Spleen (tissue), 11 donors: Measurements from ENCODE around the gene IFI35. TPM values are rescaled to one million over a fixed set of nuclear protein-coding genes. Genes with fewer than 3 reads are reported as not detected.

ENCODE experiments used
- DNase-seq: peaks from one replicate; pipeline ENCODE4 v3.0.0-alpha.2; 2020
- H3K27ac ChIP-seq, 8 donors: fragments of 200-600 bp; sonication (generic) in 7 of 8; 1 replicate in 4 of 8; 2 replicates in 4 of 8; pipeline versions ENCODE4 v1.5.0 to v1.8.0; 2016 to 2021; ENCODE audit warnings: inconsistent platforms in 4 of 8, mild to moderate bottlenecking in 4 of 8, moderate library complexity in 1 of 8
- H3K27me3 ChIP-seq, 7 donors: fragments of 200-600 bp; sonication (generic) in 6 of 7; replicated peaks in 1 of 7; 1 replicate in 4 of 7; 2 replicates in 3 of 7; pipeline versions ENCODE4 v1.5.0 to v1.8.0; 2016 to 2021; ENCODE audit warnings: inconsistent platforms in 3 of 7, mild to moderate bottlenecking in 1 of 7
- H3K36me3 ChIP-seq, 6 donors: fragments of 200-600 bp; sonication (generic) in 5 of 6; 1 replicate in 4 of 6; 2 replicates in 2 of 6; pipeline versions ENCODE4 v1.5.0 to v1.8.0; 2016 to 2021; ENCODE audit warnings: inconsistent platforms in 2 of 6
- H3K4me1 ChIP-seq, 6 donors: fragments of 200-600 bp; sonication (generic) in 5 of 6; 1 replicate in 3 of 6; 2 replicates in 3 of 6; pipeline versions ENCODE4 v1.5.0 to v1.8.0; 2016 to 2021; ENCODE audit warnings: inconsistent platforms in 3 of 6
- H3K4me3 ChIP-seq, 8 donors: fragments of 200-600 bp; sonication (generic) in 7 of 8; 1 replicate in 4 of 8; 2 replicates in 4 of 8; pipeline versions ENCODE4 v1.5.0 to v1.8.0; 2016 to 2021; ENCODE audit warnings: inconsistent platforms in 4 of 8, mild to moderate bottlenecking in 4 of 8, moderate library complexity in 2 of 8
- H3K9me3 ChIP-seq, 8 donors: fragments of 200-600 bp; sonication (generic) in 7 of 8; 1 replicate in 4 of 8; 2 replicates in 4 of 8; pipeline versions ENCODE4 v1.5.0 to v1.8.0; 2016 to 2021; ENCODE audit warnings: inconsistent platforms in 4 of 8
- POLR2A ChIP-seq, 3 donors: fragments of 450-650 bp; IDR thresholded peaks; one replicate each; pipeline ENCODE4 v1.5.1; 2017; ENCODE audit warnings: antibody characterized with exemption in 3 of 3, mild to moderate bottlenecking in 1 of 3
- POLR2AphosphoS5 ChIP-seq, 3 donors: sonication (generic); formaldehyde crosslinking; IDR thresholded peaks; one replicate each; pipeline ENCODE4 v1.5.1; 2017; ENCODE audit warnings: antibody characterized with exemption in 3 of 3
- WGBS, 5 donors: extraction: QIAGEN DNeasy Blood & Tissue Kit in 3 of 5; methylation state at CpG; one replicate each; pipeline versions ENCODE4 v1.1.5 to v1.1.7; 2013 to 2018; 5-methylcytosine and 5-hydroxymethylcytosine counted together
- intact Hi-C: fragments of 100-400 bp; cut with DNase I; formaldehyde crosslinking; loops from one replicate; pipeline ENCODE4 v1.15.0; 2023; ENCODE audit warnings: low total_unique reads
- polyA plus RNA-seq, 3 donors: library from polyadenylated mRNA; stranded (reverse); fragments of 200-250 nt; gene quantifications; one replicate each; pipeline ENCODE4 v1.2.1, GENCODE V29; 2013
- total RNA-seq, 7 donors: library from RNA; depleted of rRNA in 3 of 7; stranded (reverse); fragments of >200 nt in 3 of 7; fragmentation: NEBNext Ultra II Directional in 4 of 7; extraction: Animal tissue kit (Norgen Biotek cat#: 25700) in 4 of 7; gene quantifications; one replicate each; pipeline versions ENCODE4 v1.1.0 to v1.2.1, GENCODE V29; 2016 to 2021
- TF ChIP-seq, protein P1 (sequence below), 11 experiments: fragments of 200-600 bp in 7 of 11; fragments of 450-650 bp in 4 of 11; sonication (generic) in 4 of 11; IDR thresholded peaks in 8 of 11; conservative IDR thresholded peaks in 3 of 11; 1 replicate in 7 of 11; 2 replicates in 4 of 11; pipeline versions ENCODE4 v1.4.0 to v1.8.0; 2016 to 2021; ENCODE audit warnings: antibody characterized with exemption in 11 of 11, inconsistent platforms in 4 of 11, mild to moderate bottlenecking in 1 of 11
- donor health status: healthy with polysubstance abuse.
- donor health status: DM: no; HTN: no; CAD: no; lungs with moderate emphysema.
- donor health status: DM: no; HTN: no; CAD: no.
- donor health status: Bipolar disorder and iron deficiency.
- donor health status: healthy.
- donor health status: DM: no; HTN: no; CAD: no.
- donor health status: DM: yes; HTN: yes; CAD: no.

The IFI35 gene
- total and polyA plus RNA-seq, 10 donors, result 38.0 to 64.8 (median 49.9) TPM

DNA sequence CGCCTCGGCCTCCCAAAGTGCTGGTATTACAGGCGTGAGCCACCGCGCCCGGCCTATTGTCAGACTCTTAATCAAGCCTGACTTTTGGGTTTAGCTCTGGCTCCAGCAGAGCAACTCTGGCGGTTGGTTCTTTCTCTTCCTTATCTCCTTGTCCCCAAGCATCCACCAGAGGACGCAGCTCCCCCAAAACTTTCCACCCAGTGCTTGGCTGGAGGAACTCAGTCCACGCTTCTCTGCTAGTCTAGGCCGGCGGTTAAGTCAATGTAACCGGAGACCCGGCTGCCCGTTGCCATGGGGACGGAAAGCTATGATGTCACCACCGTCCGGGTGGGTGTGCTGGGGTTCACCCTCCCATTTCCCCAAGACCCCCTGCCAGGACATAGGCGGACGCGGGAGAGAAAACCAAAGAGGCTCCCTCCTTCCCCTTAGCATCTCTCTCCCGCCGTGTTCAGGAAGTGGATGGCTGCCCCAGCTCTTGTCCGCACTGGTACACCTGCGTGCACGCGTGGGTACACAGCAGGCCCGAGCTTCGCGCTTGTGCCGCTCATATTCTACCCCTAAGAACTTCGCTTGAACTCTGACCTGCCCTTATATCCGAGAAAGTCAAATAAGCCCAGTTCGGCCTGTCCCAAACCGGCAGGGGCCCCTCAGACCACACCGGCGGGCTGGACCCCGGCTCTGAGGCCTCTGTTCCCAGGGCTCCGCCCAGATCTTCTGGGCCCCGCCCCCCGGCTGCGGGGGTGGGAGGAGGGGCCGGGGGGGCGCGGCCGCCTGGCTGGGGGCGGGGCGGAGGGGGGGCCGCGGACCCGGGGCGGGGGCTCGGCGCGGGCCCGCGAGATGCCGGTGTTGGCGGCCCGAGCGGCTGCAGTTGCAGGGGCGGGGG lies 18.1 kb downstream of the IFI35 start, which contains the start of gene RND2:
Gene RND2, plus strand, starts transcription at position 825 of the 883 bp plus-strand sequence. CDS start 117 bp downstream, outside the sequence.
- DNase-seq, result peak; percentile 91
- Histone ChIP-seq H3K4me3 (peak within 1 kb of the TSS; percentile 44 to 83 (median 54)), H3K9me3 (no peaks in the 10 kb centered on the region), H3K4me1 (peaks cover 13 to 56% (median 39%) of the 10 kb centered on the region in 6 donors), H3K27me3 (no peaks in the 10 kb centered on the region), H3K27ac (peak within 1 kb of the TSS in 4 of 8 donors; percentile 50 to 76 (median 52)), H3K36me3 (no peaks in the 10 kb centered on the region)
- intact Hi-C loops, result no loop called here
- no peak for TF ChIP-seq POLR2A (IDR thresholded peaks at IDR 0.05)
- TF ChIP-seq, protein P1, sequence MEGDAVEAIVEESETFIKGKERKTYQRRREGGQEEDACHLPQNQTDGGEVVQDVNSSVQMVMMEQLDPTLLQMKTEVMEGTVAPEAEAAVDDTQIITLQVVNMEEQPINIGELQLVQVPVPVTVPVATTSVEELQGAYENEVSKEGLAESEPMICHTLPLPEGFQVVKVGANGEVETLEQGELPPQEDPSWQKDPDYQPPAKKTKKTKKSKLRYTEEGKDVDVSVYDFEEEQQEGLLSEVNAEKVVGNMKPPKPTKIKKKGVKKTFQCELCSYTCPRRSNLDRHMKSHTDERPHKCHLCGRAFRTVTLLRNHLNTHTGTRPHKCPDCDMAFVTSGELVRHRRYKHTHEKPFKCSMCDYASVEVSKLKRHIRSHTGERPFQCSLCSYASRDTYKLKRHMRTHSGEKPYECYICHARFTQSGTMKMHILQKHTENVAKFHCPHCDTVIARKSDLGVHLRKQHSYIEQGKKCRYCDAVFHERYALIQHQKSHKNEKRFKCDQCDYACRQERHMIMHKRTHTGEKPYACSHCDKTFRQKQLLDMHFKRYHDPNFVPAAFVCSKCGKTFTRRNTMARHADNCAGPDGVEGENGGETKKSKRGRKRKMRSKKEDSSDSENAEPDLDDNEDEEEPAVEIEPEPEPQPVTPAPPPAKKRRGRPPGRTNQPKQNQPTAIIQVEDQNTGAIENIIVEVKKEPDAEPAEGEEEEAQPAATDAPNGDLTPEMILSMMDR (IDR thresholded peaks at IDR 0.05 in 8 of 11, conservative IDR thresholded peaks at IDR 0.05 in 3 of 11), result peak; percentile 27 to 72 (median 61)
- peak; percentile 49 to 70 (median 60) for TF ChIP-seq POLR2AphosphoS5 (IDR thresholded peaks at IDR 0.05)
- 0 to 1% (median 1%) methylated on average over 17 to 61 of the region's 61 CpGs for WGBS, 5 donors

DNA sequence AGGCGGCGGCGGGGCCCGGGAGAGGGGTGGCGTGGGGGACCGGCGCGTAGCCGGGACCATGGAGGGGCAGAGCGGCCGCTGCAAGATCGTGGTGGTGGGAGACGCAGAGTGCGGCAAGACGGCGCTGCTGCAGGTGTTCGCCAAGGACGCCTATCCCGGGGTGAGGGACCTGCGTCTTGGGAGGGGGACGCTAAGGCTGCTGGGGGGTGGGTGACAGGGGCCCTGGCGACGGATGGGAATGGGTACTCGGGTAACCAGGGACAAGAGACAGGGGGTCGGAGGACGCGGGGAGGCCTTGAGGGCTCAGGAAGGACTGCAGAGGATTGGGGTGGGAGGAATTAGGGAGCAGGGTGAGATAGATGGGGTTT lies 18.7 kb downstream of the IFI35 start:
- Histone ChIP-seq H3K4me3 (peak overlapping the region in 6 of 8 donors; percentile 49 to 83 (median 54)), H3K9me3 (no peaks in the 10 kb centered on the region), H3K4me1 (peaks cover 7 to 50% (median 33%) of the 10 kb centered on the region in 6 donors), H3K36me3 (no peaks in the 10 kb centered on the region), H3K27ac (peak overlapping the region in 1 of 8 donors; percentile 76), H3K27me3 (no peaks in the 10 kb centered on the region)
- intact Hi-C loops, result no loop called here
- DNase-seq, result no peak
- WGBS, 5 donors, result 8 to 22% (median 10%) methylated on average over 16 to 27 of the region's 27 CpGs
- TF ChIP-seq, protein P1 (IDR thresholded peaks at IDR 0.05 in 8 of 11, conservative IDR thresholded peaks at IDR 0.05 in 3 of 11), result no peak
- TF ChIP-seq POLR2A (IDR thresholded peaks at IDR 0.05) (no peak), POLR2AphosphoS5 (IDR thresholded peaks at IDR 0.05) (no peak)

DNA sequence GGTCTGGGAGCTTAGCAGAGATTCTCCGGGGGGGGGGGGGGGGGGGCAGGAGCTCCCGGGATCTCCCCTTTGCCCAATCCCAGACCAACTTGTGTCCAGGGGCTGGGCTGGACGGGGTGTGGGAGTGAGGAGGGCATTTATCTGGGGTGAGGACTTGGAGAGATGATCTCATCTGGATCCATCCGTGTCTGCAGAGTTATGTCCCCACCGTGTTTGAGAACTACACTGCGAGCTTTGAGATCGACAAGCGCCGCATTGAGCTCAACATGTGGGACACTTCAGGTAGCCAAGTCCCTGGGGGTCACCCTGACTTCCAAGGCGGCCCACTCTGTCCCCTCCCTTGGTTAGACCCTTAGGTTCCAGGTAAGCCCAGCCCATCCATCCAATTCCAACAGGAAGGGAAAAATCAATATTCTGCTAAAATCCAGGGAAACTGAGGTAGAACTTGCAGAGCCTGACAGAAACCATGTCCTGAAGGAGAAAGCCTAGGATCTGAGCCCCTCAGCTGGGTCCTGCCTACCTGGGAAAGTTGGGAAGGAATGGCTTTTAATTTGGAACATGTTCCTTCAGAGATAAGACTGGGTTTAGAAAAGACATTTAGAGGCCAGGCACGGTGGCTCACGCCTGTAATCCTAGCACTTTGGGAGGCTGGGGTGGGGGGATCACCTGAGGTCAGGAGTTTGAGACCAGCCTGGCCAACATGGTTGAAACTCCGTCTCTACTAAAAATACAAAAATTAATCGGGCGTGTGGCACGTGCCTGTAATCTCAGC lies 19.4 kb downstream of the IFI35 start:
- Histone ChIP-seq H3K4me1 (peaks cover 6 to 43% (median 27%) of the 10 kb centered on the region in 6 donors), H3K9me3 (no peaks in the 10 kb centered on the region), H3K27me3 (no peaks in the 10 kb centered on the region), H3K27ac (no peak overlapping the region), H3K36me3 (no peaks in the 10 kb centered on the region), H3K4me3 (peak overlapping the region in 1 of 8 donors; percentile 83)
- no peak for TF ChIP-seq POLR2AphosphoS5 (IDR thresholded peaks at IDR 0.05)
- TF ChIP-seq, protein P1 (IDR thresholded peaks at IDR 0.05 in 8 of 11, conservative IDR thresholded peaks at IDR 0.05 in 3 of 11), result no peak
- 69 to 79% (median 74%) methylated on average over 14 to 16 of the region's 16 CpGs for WGBS, 5 donors
- DNase-seq, result no peak
- intact Hi-C loops, result no loop called here
